Hippocampal formation (tissue), 2 donors: ENCODE measurements around the gene TMEM238.
A peak's percentile ranks its signal among the peaks of the same experiment; 100 is the strongest.
"Not testable (repeated sequence)": the region's sequence is repeated elsewhere in the genome, so short reads cannot be mapped to it uniquely, and the experiment has no call there.

ENCODE experiments used
- DNase-seq, 2 donors: peaks; one replicate each; lab custom pipeline; 2025; lab: John Stamatoyannopoulos, UW

TMEM238 gene

DNA sequence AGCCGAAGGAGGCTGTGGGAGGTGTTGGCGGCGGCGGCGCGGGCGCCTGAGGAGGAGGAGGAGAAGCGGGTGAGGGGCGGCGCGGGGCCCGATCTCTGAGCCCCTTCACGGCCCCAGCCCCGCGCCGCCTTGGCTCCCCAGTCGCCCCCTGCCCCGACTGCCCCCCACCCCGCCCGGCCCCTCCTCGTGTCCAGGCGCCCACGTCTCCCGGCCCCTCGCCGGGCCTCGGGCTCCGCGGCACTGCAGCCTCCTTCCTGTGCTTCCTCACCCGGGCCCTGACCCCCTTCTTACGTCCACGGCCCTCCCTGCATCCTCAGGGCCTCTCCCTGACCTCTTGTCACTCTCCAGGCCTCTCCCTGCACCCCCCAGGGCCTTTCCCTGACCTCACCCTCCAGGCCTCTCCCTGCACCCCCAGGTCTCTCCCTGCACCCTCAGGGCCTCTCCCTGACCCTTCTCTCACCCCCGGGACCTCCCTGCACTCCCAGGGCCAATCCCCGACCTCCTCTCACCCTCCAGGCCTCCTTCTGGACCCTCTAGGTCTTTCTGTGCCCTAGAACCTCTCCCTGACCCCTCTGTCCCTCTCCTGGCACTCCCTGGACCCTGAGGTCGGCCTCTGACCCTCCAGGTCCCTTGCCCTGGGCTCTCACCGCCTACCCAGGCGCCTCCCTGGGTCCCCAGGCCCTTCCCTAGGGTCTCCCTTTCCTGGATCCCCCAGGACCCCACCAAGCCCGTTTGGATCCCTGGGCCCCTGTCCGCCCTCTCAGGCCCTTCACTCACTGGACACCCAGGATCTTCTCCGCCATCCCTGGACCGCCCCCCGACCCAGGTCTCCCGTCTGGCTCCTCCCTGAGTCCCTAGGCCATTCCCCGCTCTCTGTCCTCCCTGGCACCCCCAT, 44.0 kb downstream of the TMEM238 start:
- no peak for DNase-seq

DNA sequence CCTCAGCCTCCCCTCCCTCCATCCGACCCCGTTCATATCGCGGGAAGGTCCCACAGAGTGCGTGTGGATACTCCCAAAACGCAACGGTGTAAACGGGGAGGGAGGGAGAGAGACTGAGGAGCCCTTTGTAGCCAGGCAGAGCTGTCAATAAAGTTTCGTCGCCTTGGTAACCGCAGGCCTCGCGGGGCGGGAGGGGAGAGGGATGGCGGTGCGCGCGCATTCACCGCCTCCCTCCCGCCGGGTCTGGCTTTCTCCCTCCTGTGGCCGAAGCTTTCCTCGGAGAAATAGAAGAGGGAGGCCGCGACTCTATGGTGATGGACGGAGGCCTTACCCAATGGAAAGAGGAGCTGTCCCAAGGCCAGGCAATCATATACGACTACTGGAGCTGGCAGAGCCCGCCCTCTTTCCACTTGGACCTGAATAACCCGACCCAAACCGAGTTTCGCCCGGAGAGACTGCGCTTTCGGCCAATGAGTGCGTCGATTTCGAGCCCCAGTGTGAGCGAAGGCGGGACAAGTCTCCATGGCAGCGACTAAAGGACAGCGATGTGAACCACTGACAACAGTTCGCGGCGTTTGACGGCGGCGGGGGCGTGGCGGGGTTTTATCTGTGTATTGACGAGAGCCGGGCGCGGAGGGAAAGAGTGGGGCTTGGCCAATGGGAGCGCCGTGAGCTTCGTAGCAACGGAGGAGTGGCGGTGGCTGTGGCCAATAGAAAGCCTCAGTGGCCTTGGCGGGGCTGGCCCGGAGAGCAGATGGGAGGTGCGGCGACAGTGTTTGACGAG, 44.8 kb downstream of the TMEM238 start, which contains the start of gene KMT5C:
TSS of gene KMT5C (plus strand) at position 772 of the 784 bp plus-strand sequence. CDS start 2,061 bp downstream, outside the sequence.
- peak; percentile 100 for DNase-seq

DNA sequence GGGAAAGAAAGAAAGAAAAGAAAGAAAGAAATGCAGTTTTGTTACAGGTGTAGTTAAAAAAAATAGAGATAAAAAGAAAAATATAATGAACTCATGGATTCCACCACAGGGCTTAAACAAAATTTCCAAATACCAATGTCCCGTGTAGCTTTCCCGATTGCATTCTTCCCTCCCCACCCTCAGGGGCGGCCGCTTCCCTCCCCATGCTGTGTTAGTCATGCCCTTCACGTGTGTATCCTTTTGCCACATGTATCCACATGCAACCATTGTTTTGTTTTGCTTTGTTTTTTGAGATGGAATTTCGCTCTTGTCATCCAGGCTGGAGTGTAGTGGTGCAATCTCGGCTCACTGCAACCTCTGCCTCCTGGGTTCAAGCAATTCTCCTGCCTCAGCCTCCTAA, 48.0 kb downstream of the TMEM238 start:
- DNase-seq = no peak

- DNase-seq = no peak
These were observed 50.2 kb downstream of the TMEM238 start for GRCh38 chr19:55333870-55334269.

DNA sequence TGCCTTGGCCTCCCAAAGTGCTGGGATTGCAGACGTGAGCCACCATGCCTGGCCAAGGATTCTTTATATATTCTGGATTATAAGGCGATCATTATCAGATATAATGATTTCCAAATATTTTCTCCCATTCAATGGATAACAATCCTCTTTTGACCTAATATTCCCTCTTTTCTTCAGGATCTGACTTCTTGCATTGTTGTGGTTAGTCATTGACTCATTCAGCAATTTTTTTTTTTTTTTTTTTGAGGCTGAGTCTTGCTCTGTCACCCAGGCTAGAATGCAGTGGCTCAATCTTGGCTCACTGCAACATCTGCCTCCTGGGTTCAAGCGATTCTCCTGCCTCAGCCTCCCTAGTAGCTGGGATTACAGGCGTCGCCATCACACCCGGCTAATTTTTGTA, 54.3 kb downstream of the TMEM238 start:
- DNase-seq = not testable (repeated sequence)
